Liver (tissue), 3 donors: Measurements from ENCODE around the gene ARHGAP10.

Experiments
- EGR1 ChIP-seq, 2 donors: IDR thresholded peaks; 2 replicates each; pipeline ENCODE4 v1.6.1; 2016 to 2018; ENCODE audit warnings: antibody characterized with exemption in 2 of 2, low read depth in 2 of 2
- FOXA1 ChIP-seq: IDR thresholded peaks from 2 replicates; pipeline ENCODE4 v1.6.1; 2016; ENCODE audit warnings: antibody characterized with exemption
- JUND ChIP-seq, 2 donors: IDR thresholded peaks; 2 replicates each; pipeline ENCODE4 v1.6.1; 2016; ENCODE audit warnings: antibody characterized with exemption in 2 of 2
- RAD21 ChIP-seq, 2 donors: IDR thresholded peaks; 2 replicates each; pipeline ENCODE4 v1.6.1; 2016; ENCODE audit warnings: antibody characterized with exemption in 2 of 2, mild to moderate bottlenecking in 2 of 2
- SP1 ChIP-seq: IDR thresholded peaks from 2 replicates; pipeline ENCODE4 v1.6.1; 2018; ENCODE audit warnings: antibody characterized with exemption, mild to moderate bottlenecking
- YY1 ChIP-seq: IDR thresholded peaks from 2 replicates; pipeline ENCODE4 v1.6.1; 2016; ENCODE audit warnings: antibody characterized with exemption, mild to moderate bottlenecking
- TF ChIP-seq, protein P1 (sequence below): fragments of 150-350 bp; IDR thresholded peaks from 2 replicates; pipeline ENCODE4 v1.5.1; 2017; ENCODE audit warnings: improper control_type of control experiment, low read depth, low read length; ENCODE audit not compliant: missing input control
- TF ChIP-seq, protein P2 (sequence below): IDR thresholded peaks from 2 replicates; pipeline ENCODE4 v1.6.1; 2016; ENCODE audit warnings: antibody characterized with exemption
- TF ChIP-seq, protein P3 (sequence below): IDR thresholded peaks from 2 replicates; pipeline ENCODE4 v1.6.1; 2016; ENCODE audit warnings: antibody characterized with exemption, mild to moderate bottlenecking
- TF ChIP-seq, protein P4 (sequence below): IDR thresholded peaks from 2 replicates; pipeline ENCODE4 v1.6.1; 2016; ENCODE audit warnings: antibody characterized with exemption
- donor health status: healthy.
- donor health status: healthy.

DNA sequence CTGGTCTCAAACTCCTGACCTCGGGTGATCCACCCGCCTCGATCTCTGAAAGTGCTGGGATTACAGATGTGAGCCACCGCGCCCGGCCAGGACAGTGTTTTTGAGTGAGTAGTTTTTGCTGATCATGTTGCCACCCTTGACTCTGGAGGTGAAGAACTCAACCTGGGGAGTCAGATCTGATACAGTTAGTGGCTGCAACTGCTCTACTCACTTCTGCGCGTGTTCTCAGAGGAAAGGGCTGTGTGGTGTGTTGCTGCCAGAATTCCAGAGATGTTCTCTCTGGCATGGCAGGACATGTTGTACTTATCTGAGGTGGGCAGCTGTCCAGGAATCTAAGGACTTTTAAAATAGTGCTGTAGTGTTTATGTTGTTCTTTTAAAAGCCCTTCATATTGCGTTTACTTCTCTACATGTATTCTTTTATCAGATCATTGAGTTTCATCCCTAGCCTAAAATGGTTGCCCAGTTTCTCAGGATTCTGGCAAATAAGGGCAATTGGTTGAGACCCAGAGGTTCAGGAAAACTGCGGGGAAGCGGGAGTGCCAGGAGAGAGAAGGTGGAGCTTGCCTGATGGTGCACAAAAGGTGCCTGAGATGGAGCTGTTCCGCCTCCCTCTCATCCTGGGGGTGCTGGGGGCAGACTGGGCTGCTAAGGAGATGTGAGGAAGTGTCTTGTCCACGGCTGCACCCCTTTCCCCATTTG lies 97.7 kb downstream of the ARHGAP10 start:
- TF ChIP-seq RAD21 (IDR thresholded peaks at IDR 0.05), result no peak
- TF ChIP-seq, protein P1, sequence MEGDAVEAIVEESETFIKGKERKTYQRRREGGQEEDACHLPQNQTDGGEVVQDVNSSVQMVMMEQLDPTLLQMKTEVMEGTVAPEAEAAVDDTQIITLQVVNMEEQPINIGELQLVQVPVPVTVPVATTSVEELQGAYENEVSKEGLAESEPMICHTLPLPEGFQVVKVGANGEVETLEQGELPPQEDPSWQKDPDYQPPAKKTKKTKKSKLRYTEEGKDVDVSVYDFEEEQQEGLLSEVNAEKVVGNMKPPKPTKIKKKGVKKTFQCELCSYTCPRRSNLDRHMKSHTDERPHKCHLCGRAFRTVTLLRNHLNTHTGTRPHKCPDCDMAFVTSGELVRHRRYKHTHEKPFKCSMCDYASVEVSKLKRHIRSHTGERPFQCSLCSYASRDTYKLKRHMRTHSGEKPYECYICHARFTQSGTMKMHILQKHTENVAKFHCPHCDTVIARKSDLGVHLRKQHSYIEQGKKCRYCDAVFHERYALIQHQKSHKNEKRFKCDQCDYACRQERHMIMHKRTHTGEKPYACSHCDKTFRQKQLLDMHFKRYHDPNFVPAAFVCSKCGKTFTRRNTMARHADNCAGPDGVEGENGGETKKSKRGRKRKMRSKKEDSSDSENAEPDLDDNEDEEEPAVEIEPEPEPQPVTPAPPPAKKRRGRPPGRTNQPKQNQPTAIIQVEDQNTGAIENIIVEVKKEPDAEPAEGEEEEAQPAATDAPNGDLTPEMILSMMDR, result no peak
- TF ChIP-seq, protein P2, sequence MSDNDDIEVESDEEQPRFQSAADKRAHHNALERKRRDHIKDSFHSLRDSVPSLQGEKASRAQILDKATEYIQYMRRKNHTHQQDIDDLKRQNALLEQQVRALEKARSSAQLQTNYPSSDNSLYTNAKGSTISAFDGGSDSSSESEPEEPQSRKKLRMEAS, result no peak
- no peak for TF ChIP-seq YY1
- TF ChIP-seq SP1, result peak; percentile 62
- TF ChIP-seq, protein P3, sequence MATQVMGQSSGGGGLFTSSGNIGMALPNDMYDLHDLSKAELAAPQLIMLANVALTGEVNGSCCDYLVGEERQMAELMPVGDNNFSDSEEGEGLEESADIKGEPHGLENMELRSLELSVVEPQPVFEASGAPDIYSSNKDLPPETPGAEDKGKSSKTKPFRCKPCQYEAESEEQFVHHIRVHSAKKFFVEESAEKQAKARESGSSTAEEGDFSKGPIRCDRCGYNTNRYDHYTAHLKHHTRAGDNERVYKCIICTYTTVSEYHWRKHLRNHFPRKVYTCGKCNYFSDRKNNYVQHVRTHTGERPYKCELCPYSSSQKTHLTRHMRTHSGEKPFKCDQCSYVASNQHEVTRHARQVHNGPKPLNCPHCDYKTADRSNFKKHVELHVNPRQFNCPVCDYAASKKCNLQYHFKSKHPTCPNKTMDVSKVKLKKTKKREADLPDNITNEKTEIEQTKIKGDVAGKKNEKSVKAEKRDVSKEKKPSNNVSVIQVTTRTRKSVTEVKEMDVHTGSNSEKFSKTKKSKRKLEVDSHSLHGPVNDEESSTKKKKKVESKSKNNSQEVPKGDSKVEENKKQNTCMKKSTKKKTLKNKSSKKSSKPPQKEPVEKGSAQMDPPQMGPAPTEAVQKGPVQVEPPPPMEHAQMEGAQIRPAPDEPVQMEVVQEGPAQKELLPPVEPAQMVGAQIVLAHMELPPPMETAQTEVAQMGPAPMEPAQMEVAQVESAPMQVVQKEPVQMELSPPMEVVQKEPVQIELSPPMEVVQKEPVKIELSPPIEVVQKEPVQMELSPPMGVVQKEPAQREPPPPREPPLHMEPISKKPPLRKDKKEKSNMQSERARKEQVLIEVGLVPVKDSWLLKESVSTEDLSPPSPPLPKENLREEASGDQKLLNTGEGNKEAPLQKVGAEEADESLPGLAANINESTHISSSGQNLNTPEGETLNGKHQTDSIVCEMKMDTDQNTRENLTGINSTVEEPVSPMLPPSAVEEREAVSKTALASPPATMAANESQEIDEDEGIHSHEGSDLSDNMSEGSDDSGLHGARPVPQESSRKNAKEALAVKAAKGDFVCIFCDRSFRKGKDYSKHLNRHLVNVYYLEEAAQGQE, result no peak
- no peak for TF ChIP-seq JUND (IDR thresholded peaks at IDR 0.05)
- TF ChIP-seq, protein P4, sequence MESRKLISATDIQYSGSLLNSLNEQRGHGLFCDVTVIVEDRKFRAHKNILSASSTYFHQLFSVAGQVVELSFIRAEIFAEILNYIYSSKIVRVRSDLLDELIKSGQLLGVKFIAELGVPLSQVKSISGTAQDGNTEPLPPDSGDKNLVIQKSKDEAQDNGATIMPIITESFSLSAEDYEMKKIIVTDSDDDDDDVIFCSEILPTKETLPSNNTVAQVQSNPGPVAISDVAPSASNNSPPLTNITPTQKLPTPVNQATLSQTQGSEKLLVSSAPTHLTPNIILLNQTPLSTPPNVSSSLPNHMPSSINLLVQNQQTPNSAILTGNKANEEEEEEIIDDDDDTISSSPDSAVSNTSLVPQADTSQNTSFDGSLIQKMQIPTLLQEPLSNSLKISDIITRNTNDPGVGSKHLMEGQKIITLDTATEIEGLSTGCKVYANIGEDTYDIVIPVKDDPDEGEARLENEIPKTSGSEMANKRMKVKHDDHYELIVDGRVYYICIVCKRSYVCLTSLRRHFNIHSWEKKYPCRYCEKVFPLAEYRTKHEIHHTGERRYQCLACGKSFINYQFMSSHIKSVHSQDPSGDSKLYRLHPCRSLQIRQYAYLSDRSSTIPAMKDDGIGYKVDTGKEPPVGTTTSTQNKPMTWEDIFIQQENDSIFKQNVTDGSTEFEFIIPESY, result no peak
- TF ChIP-seq EGR1 (IDR thresholded peaks at IDR 0.05; ENCODE audit: low read depth in 2 of 2), result no peak
- TF ChIP-seq FOXA1, result no peak
